H9 (cell line): Measurements from ENCODE around the gene INSYN1. TPM values are rescaled to one million over a fixed set of nuclear protein-coding genes. Genes with fewer than 3 reads are reported as not detected.

ENCODE experiments used
- DNase-seq: peaks from one replicate; pipeline ENCODE4 v3.0.0-alpha.2; 2017
- H2AFZ ChIP-seq: one replicate; pipeline ENCODE4 v1.6.1; 2013; ENCODE audit warnings: mild to moderate bottlenecking, low read length, control low read depth, moderate library complexity
- H2AK5ac ChIP-seq: 2 replicates; pipeline ENCODE4 v1.6.1; 2013; ENCODE audit warnings: low read length, control low read depth, mixed read lengths; ENCODE audit not compliant: insufficient read length
- H2BK120ac ChIP-seq: one replicate; pipeline ENCODE4 v1.6.1; 2013; ENCODE audit warnings: low read depth, mild to moderate bottlenecking, low read length, control low read depth, inconsistent platforms; ENCODE audit not compliant: poor library complexity, severe bottlenecking
- H2BK12ac ChIP-seq: 2 replicates; pipeline ENCODE4 v1.6.1; 2013; ENCODE audit warnings: low read length, control low read depth, mixed read lengths, low read depth; ENCODE audit not compliant: insufficient read length
- H2BK15ac ChIP-seq: 2 replicates; pipeline ENCODE4 v1.6.1; 2013; ENCODE audit warnings: low read depth, low read length, control low read depth
- H2BK20ac ChIP-seq: one replicate; pipeline ENCODE4 v1.6.1; 2013; ENCODE audit warnings: low read depth, mild to moderate bottlenecking, low read length, control low read depth, inconsistent platforms; ENCODE audit not compliant: poor library complexity, severe bottlenecking
- H2BK5ac ChIP-seq: 2 replicates; pipeline ENCODE4 v1.6.1; 2013; ENCODE audit warnings: low read length, control low read depth, mixed read lengths; ENCODE audit not compliant: insufficient read length
- H3K14ac ChIP-seq: 2 replicates; pipeline ENCODE4 v1.6.1; 2013; ENCODE audit warnings: low read length, control low read depth; ENCODE audit not compliant: insufficient read depth
- H3K18ac ChIP-seq: 2 replicates; pipeline ENCODE4 v1.6.1; 2013; ENCODE audit warnings: low read depth, mild to moderate bottlenecking, mixed read lengths, low read length, control low read depth; ENCODE audit not compliant: insufficient read length
- H3K23ac ChIP-seq: 2 replicates; pipeline ENCODE4 v1.6.1; 2013; ENCODE audit warnings: low read length, control low read depth, mixed read lengths, low read depth; ENCODE audit not compliant: insufficient read length
- H3K23me2 ChIP-seq: 2 replicates; pipeline ENCODE4 v1.6.1; 2013; ENCODE audit warnings: low read depth, mild to moderate bottlenecking, mixed read lengths, low read length, control low read depth; ENCODE audit not compliant: insufficient read length, poor library complexity, severe bottlenecking
- H3K27ac ChIP-seq: 2 replicates; pipeline ENCODE4 v1.5.1; 2013; ENCODE audit warnings: low read length, control low read depth, mixed read lengths, low read depth; ENCODE audit not compliant: insufficient read length
- H3K27me3 ChIP-seq: 2 replicates; pipeline ENCODE4 v1.6.1; 2013; ENCODE audit warnings: low read length, control low read depth, inconsistent platforms; ENCODE audit not compliant: insufficient read depth
- H3K4ac ChIP-seq: 2 replicates; pipeline ENCODE4 v1.6.1; 2013; ENCODE audit warnings: low read depth, mild to moderate bottlenecking, control low read depth, inconsistent platforms, low read length, moderate library complexity
- H3K4me1 ChIP-seq: 2 replicates; pipeline ENCODE4 v1.6.1; 2013; ENCODE audit warnings: low read length, control low read depth, inconsistent platforms; ENCODE audit not compliant: insufficient read depth
- H3K4me2 ChIP-seq: 2 replicates; pipeline ENCODE4 v1.6.1; 2013; ENCODE audit warnings: low read length, control low read depth, mixed read lengths; ENCODE audit not compliant: insufficient read length, insufficient read depth
- H3K56ac ChIP-seq: 2 replicates; pipeline ENCODE4 v1.6.1; 2013; ENCODE audit warnings: low read depth, mild to moderate bottlenecking, mixed read lengths, low read length, control low read depth; ENCODE audit not compliant: insufficient read length
- H3K79me1 ChIP-seq: 2 replicates; pipeline ENCODE4 v1.6.1; 2013; ENCODE audit warnings: low read depth, mild to moderate bottlenecking, moderate library complexity, low read length, control low read depth, inconsistent platforms; ENCODE audit not compliant: insufficient read depth, poor library complexity, severe bottlenecking
- H3K79me2 ChIP-seq: 2 replicates; pipeline ENCODE4 v1.6.1; 2013; ENCODE audit warnings: low read length, control low read depth, inconsistent platforms; ENCODE audit not compliant: insufficient read depth
- H3K9ac ChIP-seq: 2 replicates; pipeline ENCODE4 v1.6.1; 2013; ENCODE audit warnings: low read length, control low read depth, mixed read lengths; ENCODE audit not compliant: insufficient read length; ENCODE audit errors: extremely low read depth
- H3K9me3 ChIP-seq: one replicate; pipeline ENCODE4 v1.6.1; 2013; ENCODE audit warnings: low read depth, low read length, inconsistent platforms; ENCODE audit not compliant: control insufficient read depth
- H3T11ph ChIP-seq: one replicate; pipeline ENCODE4 v1.6.1; 2013; ENCODE audit warnings: mild to moderate bottlenecking, low read length, control low read depth, inconsistent platforms
- H4K20me1 ChIP-seq: one replicate; pipeline ENCODE4 v1.6.1; 2013; ENCODE audit not compliant: control insufficient read depth, insufficient read length, insufficient read depth
- H4K5ac ChIP-seq: 2 replicates; pipeline ENCODE4 v1.6.1; 2013; ENCODE audit warnings: low read depth, mild to moderate bottlenecking, mixed read lengths, low read length, control low read depth; ENCODE audit not compliant: insufficient read length
- H4K8ac ChIP-seq: replicated peaks from 2 replicates; pipeline ENCODE4 v1.6.1; 2013; ENCODE audit warnings: low read length, control low read depth, mixed read lengths, low read depth; ENCODE audit not compliant: insufficient read length
- H4K91ac ChIP-seq: 2 replicates; pipeline ENCODE4 v1.6.1; 2013; ENCODE audit warnings: low read depth, mild to moderate bottlenecking, moderate library complexity, mixed read lengths, low read length, control low read depth; ENCODE audit not compliant: insufficient read length
- H3K27ac Mint-ChIP-seq, 3 experiments: 2 replicates in 2 of 3; 3 replicates in 1 of 3; pipeline ENCODE4 v1.8.0; 2020 to 2021; ENCODE audit warnings: mixed read lengths in 3 of 3, mild to moderate bottlenecking in 1 of 3, moderate library complexity in 1 of 3
- H3K27me3 Mint-ChIP-seq: 2 replicates; pipeline ENCODE4 v1.8.0; 2021; ENCODE audit warnings: low read depth, mild to moderate bottlenecking, moderate library complexity, mixed read lengths
- H3K36me3 Mint-ChIP-seq, 3 experiments: 2 replicates in 2 of 3; 3 replicates in 1 of 3; pipeline ENCODE4 v1.8.0; 2020 to 2021; ENCODE audit warnings: low read depth in 3 of 3, mixed read lengths in 3 of 3; ENCODE audit not compliant: insufficient read depth in 1 of 3
- H3K4me1 Mint-ChIP-seq, 2 experiments: 2 replicates each; pipeline ENCODE4 v1.8.0; 2020; ENCODE audit warnings: mixed read lengths in 2 of 2
- H3K4me3 Mint-ChIP-seq, 2 experiments: 2 replicates in 1 of 2; 3 replicates in 1 of 2; pipeline ENCODE4 v1.8.0; 2020 to 2021; ENCODE audit warnings: mild to moderate bottlenecking in 2 of 2, mixed read lengths in 2 of 2, moderate library complexity in 1 of 2
- H3K9me3 Mint-ChIP-seq, 2 experiments: 2 replicates in 1 of 2; 3 replicates in 1 of 2; pipeline ENCODE4 v1.8.0; 2020; ENCODE audit warnings: mild to moderate bottlenecking in 2 of 2, mixed read lengths in 2 of 2, moderate library complexity in 1 of 2
- CTCF ChIP-seq: fragments of 200-600 bp; sonication (generic); conservative IDR thresholded peaks from 3 replicates; pipeline ENCODE4 v1.8.0; 2021; ENCODE audit warnings: antibody characterized with exemption, mild to moderate bottlenecking
- WGBS: extraction: QIAGEN DNeasy Blood & Tissue Kit; methylation state at CpG from one replicate; pipeline ENCODE4 v1.1.7; 2013; ENCODE audit warnings: missing lambda C conversion rate, low lambda C conversion rate, mixed read lengths; ENCODE audit not compliant: insufficient read length; ENCODE audit errors: extremely low coverage; 5-methylcytosine and 5-hydroxymethylcytosine counted together
- total RNA-seq: library from RNA; stranded (reverse); gene quantifications from 2 replicates; pipeline ENCODE4 v1.2.1, GENCODE V29; 2021

INSYN1 gene
- total RNA-seq, 1 experiment from 2014 or later, result 1.9 TPM

GRCh38 chr15:73687351-73687750 is 65.8 kb downstream of the INSYN1 start:
- no peak for TF ChIP-seq CTCF
- DNase-seq, result no peak
- no peak overlapping the region for H3K4me2 ChIP-seq

More at GRCh38 chr15:73687351-73687750, 65.8 kb downstream of the INSYN1 start:
- Mint-ChIP-seq H3K27me3 (no peaks in the 10 kb centered on the region), H3K27ac (peak overlapping the region in 1 of 3 experiments; percentile 3; a peak in 1 of 7 replicates), H3K4me3 (no peak overlapping the region), H3K9me3 (no peaks in the 10 kb centered on the region), H3K4me1 (peaks cover 23 to 34% of the 10 kb centered on the region in 2 experiments), H3K36me3 (peaks cover 0 to 1% (median 0%) of the 10 kb centered on the region in 3 experiments; a peak in 3 of 7 replicates)
- no peak overlapping the region for H2AFZ ChIP-seq
- no peak overlapping the region for H3K9ac ChIP-seq
- H4K5ac ChIP-seq, result no peak overlapping the region
- no peaks in the 10 kb centered on the region for H3K9me3 ChIP-seq
- H3K79me2 ChIP-seq, result peaks cover 32% of the 10 kb centered on the region; the same call in 1 of the 2 replicates
- no peak overlapping the region for H2BK20ac ChIP-seq
- no peak overlapping the region for H2BK15ac ChIP-seq
- H4K20me1 ChIP-seq, result no peaks in the 10 kb centered on the region
- no peak overlapping the region for H3K14ac ChIP-seq
- H3K23ac ChIP-seq, result no peak overlapping the region
- no peak overlapping the region for H2BK12ac ChIP-seq
- no peak overlapping the region for H3T11ph ChIP-seq
- H2BK5ac ChIP-seq, result no peak overlapping the region
- no CpG with 5 or more reads among the region's 2 CpGs for WGBS
- no peak overlapping the region for H3K4ac ChIP-seq
- H3K23me2 ChIP-seq, result peaks cover 11% of the 10 kb centered on the region
- no peak overlapping the region for H4K8ac ChIP-seq
- H3K27ac ChIP-seq, result no peak overlapping the region
- H3K27me3 ChIP-seq, result no peaks in the 10 kb centered on the region
- H2BK120ac ChIP-seq, result no peak overlapping the region
- H3K79me1 ChIP-seq, result peaks cover 3% of the 10 kb centered on the region
- H3K56ac ChIP-seq, result no peak overlapping the region
- H2AK5ac ChIP-seq, result no peak overlapping the region
- no peak overlapping the region for H4K91ac ChIP-seq
- H3K4me1 ChIP-seq, result peaks cover 6% of the 10 kb centered on the region; the same call in 1 of the 2 replicates
- H3K18ac ChIP-seq, result no peak overlapping the region
